AG04450 (cell line): ENCODE results near the gene ACTL10. TPM values are rescaled to one million over a fixed set of nuclear protein-coding genes. Genes with fewer than 3 reads are reported as not detected.

ENCODE experiments used
- CTCF ChIA-PET: fragments of 300-600, 350-600 bp; formaldehyde crosslinking; extraction: SDS; loops from one replicate; lab custom pipeline; 2022; ENCODE audit warnings: antibody characterized with exemption, inconsistent platforms; lab: Charles Lee
- POLR2A ChIA-PET: fragments of 350-600 bp; formaldehyde crosslinking; extraction: SDS; loops from one replicate; lab custom pipeline; 2021; ENCODE audit warnings: antibody characterized with exemption, inconsistent platforms; lab: Yijun Ruan, JAX
- DNase-seq: peaks from one replicate; pipeline ENCODE4 v3.0.0-alpha.2; 2011; ENCODE audit warnings: low read depth, low spot score
- H3K27ac ChIP-seq: one replicate; pipeline ENCODE4 v1.5.1; 2012; ENCODE audit warnings: low read depth, low read length, control low read depth
- H3K27me3 ChIP-seq: one replicate; pipeline ENCODE4 v1.6.0; 2012; ENCODE audit warnings: low read length; ENCODE audit not compliant: control insufficient read depth, insufficient read depth
- H3K4me3 ChIP-seq: 2 replicates; pipeline ENCODE4 v1.5.1; 2011; ENCODE audit warnings: mild to moderate bottlenecking, low read depth, low read length, control low read depth
- H3K9me3 ChIP-seq: 2 replicates; pipeline ENCODE4 v1.5.1; 2012; ENCODE audit warnings: low read length; ENCODE audit not compliant: control insufficient read depth, insufficient read depth
- CTCF ChIP-seq: IDR thresholded peaks from 2 replicates; pipeline ENCODE4 v1.5.1; 2011; ENCODE audit warnings: low read depth, low read length, control low read depth, inconsistent platforms
- polyA plus RNA-seq: library from polyadenylated mRNA; depleted of rRNA; stranded (reverse); fragments of >200 nt; gene quantifications from 2 replicates; pipeline ENCODE4 v1.2.3, GENCODE V29; 2011

The ACTL10 gene
- polyA plus RNA-seq, 1 experiment: 0.41 TPM

GRCh38 chr20:33653218-33653899 lies 13.4 kb upstream of the ACTL10 start:
- no peak for DNase-seq
- H3K9me3 ChIP-seq: no peaks in the 10 kb centered on the region
- no peak overlapping the region for H3K4me3 ChIP-seq
- peak; percentile 97 for TF ChIP-seq CTCF
- POLR2A ChIA-PET: interaction anchor here (1.0 to 1.7 kb wide), 3 partner anchors 10 to 15 kb away, joined by 4 to 10 read pairs (median 5); partner anchors contain the start of gene ACTL10
- CTCF ChIA-PET: interaction anchor here (0.6 to 2.8 kb wide), 15 partner anchors 10 to 277 kb away, joined by 3 to 13 read pairs (median 4); partner anchors contain the start of genes ACTL10 and C20orf144
- no peaks in the 10 kb centered on the region for H3K27me3 ChIP-seq
- H3K27ac ChIP-seq: peak overlapping the region; percentile 25

- POLR2A ChIA-PET: interaction anchor here (1.0 to 1.7 kb wide), 3 partner anchors 10 to 14 kb away, joined by 4 to 10 read pairs (median 5); partner anchors contain the start of gene ACTL10
- Histone ChIP-seq H3K27me3 (no peaks in the 10 kb centered on the region), H3K4me3 (no peak overlapping the region), H3K9me3 (no peaks in the 10 kb centered on the region), H3K27ac (no peak overlapping the region)
- CTCF ChIA-PET: interaction anchor here (0.6 to 2.8 kb wide), 13 partner anchors 9 to 278 kb away, joined by 3 to 13 read pairs (median 4); partner anchors contain the start of genes ACTL10 and C20orf144
- DNase-seq: no peak
- TF ChIP-seq CTCF: no peak
Observed at GRCh38 chr20:33653900-33654596, 12.7 kb upstream of the ACTL10 start.

GRCh38 chr20:33654680-33655161 lies 12.0 kb upstream of the ACTL10 start:
- POLR2A ChIA-PET: interaction anchor here (1.7 kb wide), 1 partner anchor 9 kb away, joined by 10 read pairs; no protein-coding TSS in a partner anchor
- no peak for TF ChIP-seq CTCF

GRCh38 chr20:33655164-33655563 lies 11.6 kb upstream of the ACTL10 start:
- POLR2A ChIA-PET: no interaction called here
- H3K27me3 ChIP-seq: no peaks in the 10 kb centered on the region
- no peak overlapping the region for H3K27ac ChIP-seq
- no peak for DNase-seq
- H3K9me3 ChIP-seq: no peaks in the 10 kb centered on the region; the same call in 1 of the 2 replicates
- TF ChIP-seq CTCF: no peak
- CTCF ChIA-PET: interaction anchor here (2.6 to 2.8 kb wide), 2 partner anchors 8 to 198 kb away, joined by 11 to 13 read pairs; partner anchors contain the start of gene C20orf144
- H3K4me3 ChIP-seq: no peak overlapping the region

More at GRCh38 chr20:33654680-33655161, 12.0 kb upstream of the ACTL10 start:
- CTCF ChIA-PET: interaction anchor here (1.8 to 2.8 kb wide), 3 partner anchors 9 to 197 kb away, joined by 5 to 13 read pairs (median 11); partner anchors contain the start of gene C20orf144
- no peak for DNase-seq
- Histone ChIP-seq H3K27me3 (no peaks in the 10 kb centered on the region), H3K9me3 (no peaks in the 10 kb centered on the region; the same call in 1 of the 2 replicates), H3K27ac (no peak overlapping the region), H3K4me3 (no peak overlapping the region)
